GM12878 (cell line): Measurements from ENCODE around the gene LURAP1L. TPM values are rescaled to one million over a fixed set of nuclear protein-coding genes. Genes with fewer than 3 reads are reported as not detected.

ENCODE experiments used
- ATAC-seq: fragments of 200-7000 bp; cut with Tn5 transposase; 3 replicates; pipeline ENCODE4 v1.9.1; 2020; ENCODE audit warnings: mild to moderate bottlenecking, moderate library complexity
- BruUV-seq: library from RNA; stranded (reverse); fragments of 400-500 nt; replicated peaks from 2 replicates; lab custom pipeline; 2021; lab: Mats Ljungman, UMichigan
- CTCF ChIA-PET: fragments of 300-600 bp; sonication (Branson Sonifier 250); formaldehyde crosslinking; extraction: SDS; loops from one replicate; lab custom pipeline; 2021; ENCODE audit warnings: inconsistent platforms; lab: Yijun Ruan, JAX
- POLR2A ChIA-PET: fragments of 350-600 bp; formaldehyde crosslinking; extraction: SDS; loops from one replicate; lab custom pipeline; 2021; ENCODE audit warnings: inconsistent platforms; lab: Charles Lee
- RAD21 ChIA-PET: fragments of 300-600 bp; sonication (Branson Sonifier 250); formaldehyde crosslinking; loops from one replicate; lab custom pipeline; 2023; ENCODE audit warnings: antibody characterized with exemption; ENCODE audit not compliant: unreplicated experiment; lab: Charles Lee
- SMC1A ChIA-PET: fragments of 300-600 bp; sonication (Branson Sonifier 250); formaldehyde crosslinking; loops from one replicate; lab custom pipeline; 2023; ENCODE audit not compliant: unreplicated experiment, uncharacterized antibody; lab: Charles Lee
- DNase-seq: peaks from one replicate; pipeline ENCODE4 v3.0.0-alpha.2; 2011; ENCODE audit warnings: low read depth, low spot score
- FAIRE-seq: peaks from 3 replicates; lab custom pipeline; 2011; peaks lifted over from hg19 to GRCh38; lab: Jason Lieb, UNC
- H2AFZ ChIP-seq: 2 replicates; pipeline ENCODE4 v1.6.0; 2011; ENCODE audit warnings: low read depth, low read length, control low read depth; ENCODE audit not compliant: control insufficient read depth
- H3K27ac ChIP-seq: 2 replicates; pipeline ENCODE4 v1.5.1; 2011; ENCODE audit warnings: control low read depth; ENCODE audit not compliant: control insufficient read depth, insufficient read depth
- H3K27me3 ChIP-seq, 2 experiments: replicated peaks in 1 of 2; 2 replicates each; pipeline versions ENCODE4 v1.6.0 to v1.6.1; 2011; ENCODE audit warnings: low read length in 1 of 2; ENCODE audit not compliant: control insufficient read depth in 2 of 2, insufficient read depth in 2 of 2
- H3K36me3 ChIP-seq, 2 experiments: 2 replicates each; pipeline ENCODE4 v1.5.1; 2011; ENCODE audit warnings: low read length in 1 of 2; ENCODE audit not compliant: control insufficient read depth in 2 of 2, insufficient read depth in 2 of 2
- H3K4me1 ChIP-seq: 2 replicates; pipeline ENCODE4 v1.6.1; 2011; ENCODE audit warnings: mild to moderate bottlenecking, low read length, moderate library complexity, mixed read lengths; ENCODE audit not compliant: control insufficient read depth, insufficient read depth
- H3K4me2 ChIP-seq: 2 replicates; pipeline ENCODE4 v1.6.0; 2011; ENCODE audit warnings: control low read depth; ENCODE audit not compliant: control insufficient read depth, insufficient read depth
- H3K4me3 ChIP-seq: fragments of 200-600 bp; sonication (generic); 2 replicates; pipeline ENCODE4 v1.5.1; 2016
- H3K79me2 ChIP-seq: 2 replicates; pipeline ENCODE4 v1.6.0; 2011; ENCODE audit warnings: low read length; ENCODE audit not compliant: control insufficient read depth, insufficient read depth
- H3K9ac ChIP-seq: 2 replicates; pipeline ENCODE4 v1.8.0; 2011; ENCODE audit warnings: low read length, control low read depth, mixed read lengths; ENCODE audit not compliant: control insufficient read depth, insufficient read depth
- H3K9me3 ChIP-seq: replicated peaks from 3 replicates; pipeline ENCODE4 v1.5.1; 2011; ENCODE audit warnings: mild to moderate bottlenecking, low read length; ENCODE audit not compliant: control insufficient read depth, insufficient read depth
- H4K20me1 ChIP-seq: 2 replicates; pipeline ENCODE4 v1.6.0; 2011; ENCODE audit not compliant: control insufficient read depth, insufficient read depth
- BACH1 ChIP-seq: fragments of 450-650 bp; IDR thresholded peaks from 2 replicates; pipeline ENCODE4 v1.6.1; 2017; ENCODE audit warnings: mild to moderate bottlenecking, borderline replicate concordance
- CBX3 ChIP-seq: fragments of 200-600 bp; sonication (generic); IDR thresholded peaks from 2 replicates; pipeline ENCODE4 v1.6.1; 2016; ENCODE audit warnings: low read depth, borderline replicate concordance
- CEBPB ChIP-seq, 2 experiments: fragments of 150-350 bp in 1 of 2; IDR thresholded peaks; 2 replicates each; pipeline ENCODE4 v1.6.1; 2012 to 2014; ENCODE audit warnings: low read depth in 2 of 2, low read length in 2 of 2, borderline replicate concordance in 1 of 2, inconsistent platforms in 1 of 2
- ETV6 ChIP-seq, 2 experiments: fragments of 450-650 bp in 1 of 2; IDR thresholded peaks in 1 of 2; conservative IDR thresholded peaks in 1 of 2; 2 replicates each; pipeline ENCODE4 v1.6.1; 2014; ENCODE audit warnings: antibody characterized with exemption in 1 of 2, borderline replicate concordance in 1 of 2, low read depth in 1 of 2, mild to moderate bottlenecking in 1 of 2, moderate library complexity in 1 of 2
- IRF3 ChIP-seq: fragments of 450-650 bp; IDR thresholded peaks from 2 replicates; pipeline ENCODE4 v1.6.1; 2014; ENCODE audit warnings: mild to moderate bottlenecking
- MTA2 ChIP-seq: fragments of 450-650 bp; IDR thresholded peaks from 2 replicates; pipeline ENCODE4 v1.6.1; 2016; ENCODE audit warnings: low read depth, mild to moderate bottlenecking, moderate library complexity
- PRDM15 ChIP-seq: fragments of 450-650 bp; formaldehyde crosslinking; IDR thresholded peaks from 2 replicates; pipeline ENCODE4 v1.4.0; 2020; ENCODE audit warnings: mild to moderate bottlenecking, moderate library complexity
- SIX5 ChIP-seq: IDR thresholded peaks from 2 replicates; pipeline ENCODE4 v1.6.1; 2011; ENCODE audit warnings: mild to moderate bottlenecking, low read depth, low read length, moderate library complexity; ENCODE audit not compliant: severe bottlenecking
- SMAD1 ChIP-seq: fragments of 450-650 bp; IDR thresholded peaks from 2 replicates; pipeline ENCODE4 v1.6.1; 2018; ENCODE audit warnings: mild to moderate bottlenecking, low read depth; ENCODE audit not compliant: partially characterized antibody
- SMC3 ChIP-seq: IDR thresholded peaks from 2 replicates; pipeline ENCODE4 v1.6.1; 2011; ENCODE audit warnings: low read length, improper control_type of control experiment, borderline replicate concordance
- ZBED1 ChIP-seq: IDR thresholded peaks from 2 replicates; pipeline ENCODE4 v1.6.1; 2016; ENCODE audit warnings: borderline replicate concordance
- ZBTB33 ChIP-seq: fragments of 450-650 bp; IDR thresholded peaks from 2 replicates; pipeline ENCODE4 v1.6.1; 2017; ENCODE audit warnings: mild to moderate bottlenecking
- WGBS: methylation state at CpG from one replicate; pipeline ENCODE4 v1.1.6; 2016; ENCODE audit warnings: low lambda C conversion rate; ENCODE audit not compliant: insufficient replicate concordance, insufficient coverage; ENCODE audit errors: missing lambda C conversion rate; 5-methylcytosine and 5-hydroxymethylcytosine counted together
- in situ Hi-C: fragments of 300-500 bp; cut with MboI; formaldehyde crosslinking; loops from 9 replicates; pipeline ENCODE4 v1.14.3; 2018; ENCODE audit warnings: mixed read lengths
- intact Hi-C: fragments of 100-400 bp; cut with micrococcal nuclease; formaldehyde crosslinking; loops from one replicate; pipeline ENCODE4 v1.14.2; 2022; ENCODE audit not compliant: unreplicated experiment
- polyA plus RNA-seq, 11 experiments: library from polyadenylated mRNA; depleted of rRNA in 4 of 11; unstranded in 6 of 11; stranded (reverse) in 5 of 11; fragments of >200 nt; fragmentation: Nextera tagmentation in 4 of 11; fragmentation: Illumina TruSeq in 1 of 11; extraction: Ambion mirVana in 4 of 11; extraction: Trizol in 1 of 11; gene quantifications; 1 replicate in 1 of 11; 2 replicates in 10 of 11; pipeline versions ENCODE4 v1.2.1 to v1.2.3, GENCODE V29; 2011 to 2016; ENCODE audit warnings: inconsistent platforms in 2 of 11, missing spikeins in 2 of 11, low read depth in 1 of 11
- total RNA-seq, 4 experiments: library from RNA; depleted of rRNA in 3 of 4; stranded (reverse); fragments of >200 nt in 3 of 4; fragmentation: Illumina TruSeq in 1 of 4; extraction: Trizol in 1 of 4; gene quantifications; 2 replicates each; pipeline versions ENCODE4 v1.2.1 to v1.2.3, GENCODE V29; 2013 to 2021

LURAP1L gene
- total and polyA plus RNA-seq, 10 of the 15 experiments (the other 5 are each of a cell fraction or from before 2014, with no cell fraction given), result 0.19 to 3.7 (median 0.69) TPM

DNA sequence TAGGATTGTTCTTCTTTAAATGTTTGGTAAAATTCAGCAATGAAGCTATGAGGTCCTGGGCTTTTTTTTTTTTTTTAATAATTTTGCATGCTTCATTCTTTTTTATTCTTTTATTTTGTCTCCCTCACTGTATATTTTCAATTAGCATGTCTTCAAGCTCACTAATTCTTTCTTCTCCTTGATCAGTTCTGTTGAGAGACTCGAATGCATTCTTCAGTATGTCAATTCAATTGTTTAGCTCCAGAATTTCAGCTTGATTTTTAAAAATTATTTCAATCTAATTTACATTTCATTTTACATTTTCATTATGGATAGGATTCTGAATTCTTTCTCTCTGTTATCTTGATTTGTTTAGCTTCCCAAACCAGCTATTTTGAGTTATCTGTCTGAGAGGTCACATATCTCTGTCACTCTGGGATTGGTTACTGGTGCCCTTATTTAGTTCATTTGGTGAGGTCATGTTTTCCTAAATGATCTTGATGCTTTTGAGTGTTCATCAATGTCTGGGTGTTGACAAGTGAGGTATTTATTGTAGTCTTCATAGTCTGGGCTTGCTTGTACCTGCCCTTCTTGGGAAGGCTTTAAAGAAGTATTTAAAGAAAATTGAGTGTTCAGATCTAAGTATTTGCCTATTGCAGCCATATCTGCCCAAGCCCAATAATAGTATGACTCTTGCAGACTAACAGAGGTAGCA, 9.1 kb downstream of the LURAP1L start:
- no peak for FAIRE-seq
- Histone ChIP-seq H3K27me3 (no peaks in the 10 kb centered on the region), H3K36me3 (no peaks in the 10 kb centered on the region), H3K27ac (no peak overlapping the region), H2AFZ (no peak overlapping the region), H3K9ac (no peak overlapping the region), H3K9me3 (no peaks in the 10 kb centered on the region), H3K4me1 (no peaks in the 10 kb centered on the region), H3K4me2 (no peak overlapping the region), H4K20me1 (no peaks in the 10 kb centered on the region), H3K79me2 (no peaks in the 10 kb centered on the region), H3K4me3 (no peak overlapping the region)
- SMC1A ChIA-PET, result interaction anchor here (1.9 to 2.2 kb wide), 2 partner anchors 26 to 35 kb away, joined by 8 to 9 read pairs; no protein-coding TSS in a partner anchor
- 0% methylated on average over 1 of the region's 1 CpG for WGBS
- intact Hi-C loops, result no loop called here
- RAD21 ChIA-PET, result interaction anchor here (1.1 to 1.3 kb wide), 2 partner anchors 34 to 46 kb away, joined by 3 read pairs; no protein-coding TSS in a partner anchor
- ATAC-seq, result no peak; the same call in 2 of the 3 replicates
- POLR2A ChIA-PET, result interaction anchor here (0.7 kb wide), 1 partner anchor 27 kb away, joined by 4 read pairs; no protein-coding TSS in a partner anchor
- in situ Hi-C loops, result no loop called here
- DNase-seq, result no peak
- no TSS peak for BruUV-seq
- no peak for TF ChIP-seq CEBPB (IDR thresholded peaks at IDR 0.05; ENCODE audit: borderline replicate concordance in 1 of 2, low read depth in 2 of 2, low read length in 2 of 2)
- TF ChIP-seq MTA2, result no peak
- TF ChIP-seq SIX5, result no peak
- no peak for TF ChIP-seq PRDM15
- no peak for TF ChIP-seq ZBTB33
- TF ChIP-seq IRF3, result no peak
- TF ChIP-seq CBX3, result no peak
- no peak for TF ChIP-seq SMAD1
- TF ChIP-seq ZBED1, result no peak
- no peak for TF ChIP-seq BACH1
- TF ChIP-seq SMC3, result no peak
- TF ChIP-seq ETV6 (conservative IDR thresholded peaks at IDR 0.05 in 1 of 2, IDR thresholded peaks at IDR 0.05 in 1 of 2; ENCODE audit: borderline replicate concordance in 1 of 2, low read depth in 1 of 2), result no peak
- CTCF ChIA-PET, result interaction anchor here (1.0 kb wide), 1 partner anchor 36 kb away, joined by 5 read pairs; no protein-coding TSS in a partner anchor
